Measurements from ENCODE around the gene PRKCZ. TPM values are rescaled to one million over a fixed set of nuclear protein-coding genes. Genes with fewer than 3 reads are reported as not detected.

The PRKCZ gene
- total RNA-seq, 4 donors from 2014 or later, result 0.49 to 1.9 (median 1.1) TPM; not detected in 1

- TF ChIP-seq, protein P1, sequence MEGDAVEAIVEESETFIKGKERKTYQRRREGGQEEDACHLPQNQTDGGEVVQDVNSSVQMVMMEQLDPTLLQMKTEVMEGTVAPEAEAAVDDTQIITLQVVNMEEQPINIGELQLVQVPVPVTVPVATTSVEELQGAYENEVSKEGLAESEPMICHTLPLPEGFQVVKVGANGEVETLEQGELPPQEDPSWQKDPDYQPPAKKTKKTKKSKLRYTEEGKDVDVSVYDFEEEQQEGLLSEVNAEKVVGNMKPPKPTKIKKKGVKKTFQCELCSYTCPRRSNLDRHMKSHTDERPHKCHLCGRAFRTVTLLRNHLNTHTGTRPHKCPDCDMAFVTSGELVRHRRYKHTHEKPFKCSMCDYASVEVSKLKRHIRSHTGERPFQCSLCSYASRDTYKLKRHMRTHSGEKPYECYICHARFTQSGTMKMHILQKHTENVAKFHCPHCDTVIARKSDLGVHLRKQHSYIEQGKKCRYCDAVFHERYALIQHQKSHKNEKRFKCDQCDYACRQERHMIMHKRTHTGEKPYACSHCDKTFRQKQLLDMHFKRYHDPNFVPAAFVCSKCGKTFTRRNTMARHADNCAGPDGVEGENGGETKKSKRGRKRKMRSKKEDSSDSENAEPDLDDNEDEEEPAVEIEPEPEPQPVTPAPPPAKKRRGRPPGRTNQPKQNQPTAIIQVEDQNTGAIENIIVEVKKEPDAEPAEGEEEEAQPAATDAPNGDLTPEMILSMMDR (IDR thresholded peaks at IDR 0.05; ENCODE audit: low read depth), result no peak
Observed at GRCh38 chr1:2041887-2042286, 8.3 kb upstream of the PRKCZ start.

DNA sequence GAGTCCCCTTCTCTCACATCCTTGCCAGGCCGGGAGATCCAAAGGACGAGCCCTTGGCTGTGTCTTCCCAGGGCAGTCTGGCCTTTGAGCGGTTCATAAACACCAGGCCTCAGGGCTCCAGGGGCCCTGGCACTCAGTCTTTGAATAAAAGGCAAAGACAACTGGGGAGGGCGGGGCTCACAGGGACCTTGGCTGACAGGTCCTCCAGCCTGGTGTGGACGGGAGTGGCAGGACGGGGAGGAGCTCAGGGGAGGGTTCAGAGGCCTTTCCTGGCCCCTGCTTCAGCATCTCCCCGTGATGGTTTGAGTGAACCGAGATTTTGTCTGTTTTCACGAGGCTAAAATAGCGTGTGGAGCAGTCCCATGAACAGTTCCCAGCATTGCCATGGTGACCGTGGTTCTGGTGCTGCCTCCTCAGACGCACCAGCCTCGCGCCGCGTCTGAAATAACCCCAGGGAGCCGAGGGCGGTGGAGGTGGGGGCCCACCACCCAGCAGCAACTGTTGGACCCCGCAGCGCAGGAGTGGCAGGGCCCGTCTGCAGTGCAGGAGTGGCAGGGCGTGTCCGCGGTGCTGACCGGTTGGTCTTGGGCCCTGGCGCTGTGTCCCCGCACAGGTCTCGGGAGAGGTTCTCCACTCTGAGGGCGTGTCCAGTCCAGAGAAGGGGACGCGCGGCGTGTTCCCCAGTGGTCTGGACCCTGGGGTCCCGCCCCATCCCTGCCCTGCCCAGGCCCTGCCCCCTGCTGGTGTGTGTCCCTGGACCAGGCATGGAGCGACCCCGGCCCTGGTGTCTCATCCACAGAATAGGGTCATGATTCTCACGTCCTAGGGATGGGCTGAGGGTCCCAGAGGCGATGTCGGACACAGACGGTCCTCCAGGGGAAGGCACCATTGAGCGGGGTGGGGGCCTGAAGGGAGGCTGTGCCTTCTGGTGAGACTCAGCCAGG is 7.1 kb upstream of the PRKCZ start:
- TF ChIP-seq, protein P1 (IDR thresholded peaks at IDR 0.05; ENCODE audit: low read depth), result no peak

DNA sequence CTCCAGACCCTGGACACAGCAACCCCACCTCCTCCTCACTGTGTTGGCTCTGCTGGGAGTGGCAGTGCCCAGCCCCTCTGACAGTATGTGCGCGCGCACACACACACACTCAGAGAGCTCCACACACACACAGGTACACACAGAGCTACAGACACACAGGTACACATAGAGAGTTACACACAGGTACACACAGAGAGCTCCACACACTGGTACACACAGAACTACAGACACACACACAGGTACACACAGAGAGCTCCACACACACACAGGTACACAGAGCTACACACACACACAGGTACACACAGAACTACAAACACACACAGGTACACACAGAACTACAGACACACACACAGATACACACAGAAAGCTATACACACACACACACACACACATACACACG is 6.3 kb upstream of the PRKCZ start:
- TF ChIP-seq, protein P1 (IDR thresholded peaks at IDR 0.05; ENCODE audit: low read depth), result no peak

GRCh38 chr1:2044510-2045319 is 5.5 kb upstream of the PRKCZ start:
- TF ChIP-seq, protein P1 (IDR thresholded peaks at IDR 0.05; ENCODE audit: low read depth), result no peak

- TF ChIP-seq, protein P1 (IDR thresholded peaks at IDR 0.05; ENCODE audit: low read depth), result no peak
Observed at GRCh38 chr1:2045468-2046173, 4.6 kb upstream of the PRKCZ start.

- TF ChIP-seq, protein P1 (IDR thresholded peaks at IDR 0.05; ENCODE audit: low read depth), result no peak
Observed at GRCh38 chr1:2046174-2046917, 3.9 kb upstream of the PRKCZ start.

Measured in subcutaneous adipose tissue (tissue), 4 donors.